ENCODE data around the gene ATP8B1.

The ATP8B1 gene

GRCh38 chr18:57811477-57812125 lies 8.5 kb upstream of the ATP8B1 start:
- TF ChIP-seq CTCF (IDR thresholded peaks at IDR 0.05; ENCODE audit: extremely low read depth, insufficient read depth, missing control alignments): no peak
- in situ Hi-C loops (cut with MboI; ENCODE audit: low pct_unique_long_range_greater_than_20kb, low sequenced_read_pairs, unreplicated experiment): no loop called here
- no peak for DNase-seq (ENCODE audit: low spot score)

- TF ChIP-seq CTCF (IDR thresholded peaks at IDR 0.05; ENCODE audit: extremely low read depth, insufficient read depth, missing control alignments): no peak
- in situ Hi-C loops (cut with MboI; ENCODE audit: low pct_unique_long_range_greater_than_20kb, low sequenced_read_pairs, unreplicated experiment): no loop called here
- DNase-seq (ENCODE audit: low spot score): no peak
Observed at GRCh38 chr18:57809190-57809589, 6.1 kb upstream of the ATP8B1 start.

GRCh38 chr18:57807336-57808117 lies 4.4 kb upstream of the ATP8B1 start:
- in situ Hi-C loops (cut with MboI; ENCODE audit: low pct_unique_long_range_greater_than_20kb, low sequenced_read_pairs, unreplicated experiment): no loop called here
- TF ChIP-seq CTCF (IDR thresholded peaks at IDR 0.05; ENCODE audit: extremely low read depth, insufficient read depth, missing control alignments): no peak
- no peak for DNase-seq (ENCODE audit: low spot score)

- in situ Hi-C loops (cut with MboI; ENCODE audit: low pct_unique_long_range_greater_than_20kb, low sequenced_read_pairs, unreplicated experiment): no loop called here
- TF ChIP-seq CTCF (IDR thresholded peaks at IDR 0.05; ENCODE audit: extremely low read depth, insufficient read depth, missing control alignments): no peak
- no peak for DNase-seq (ENCODE audit: low spot score)
Observed at GRCh38 chr18:57806978-57807285, 3.8 kb upstream of the ATP8B1 start.

- no peak for TF ChIP-seq CTCF (IDR thresholded peaks at IDR 0.05; ENCODE audit: extremely low read depth, insufficient read depth, missing control alignments)
- DNase-seq (ENCODE audit: low spot score): no peak
- in situ Hi-C loops (cut with MboI; ENCODE audit: low pct_unique_long_range_greater_than_20kb, low sequenced_read_pairs, unreplicated experiment): no loop called here
Observed at GRCh38 chr18:57806201-57806977, 3.3 kb upstream of the ATP8B1 start.

- DNase-seq (ENCODE audit: low spot score): no peak
Observed at GRCh38 chr18:57805117-57805516, 2.0 kb upstream of the ATP8B1 start.

More at GRCh38 chr18:57805117-57805516, 2.0 kb upstream of the ATP8B1 start:
- no peak for TF ChIP-seq CTCF (IDR thresholded peaks at IDR 0.05; ENCODE audit: extremely low read depth, insufficient read depth, missing control alignments)
- in situ Hi-C loops (cut with MboI; ENCODE audit: low pct_unique_long_range_greater_than_20kb, low sequenced_read_pairs, unreplicated experiment): no loop called here

All from GM13977 (cell line).